ENCODE measurements around the gene TRIM45. TPM values are rescaled to one million over a fixed set of nuclear protein-coding genes. Genes with fewer than 3 reads are reported as not detected.
A peak's percentile ranks its signal among the peaks of the same experiment; 100 is the strongest.
"Not testable (repeated sequence)": the region's sequence is repeated elsewhere in the genome, so short reads cannot be mapped to it uniquely, and the experiment has no call there.

TRIM45 gene
- total RNA-seq, 1 donor from 2014 or later = 6.3 TPM

- Mint-ChIP-seq H3K4me3 (ENCODE audit: unreplicated experiment) (no peak overlapping the region), H3K27me3 (ENCODE audit: unreplicated experiment) (no peaks in the 10 kb centered on the region), H3K9me3 (ENCODE audit: unreplicated experiment) (no peaks in the 10 kb centered on the region), H3K4me1 (ENCODE audit: unreplicated experiment) (no peaks in the 10 kb centered on the region), H3K36me3 (ENCODE audit: unreplicated experiment) (peaks cover 22% of the 10 kb centered on the region), H3K27ac (ENCODE audit: unreplicated experiment) (no peak overlapping the region)
- DNase-seq (ENCODE audit: extremely low spot score, unreplicated experiment) = no peak
- TF ChIP-seq CTCF (IDR thresholded peaks at IDR 0.05) = no peak
Measured at GRCh38 chr1:117104986-117105385, 16.6 kb downstream of the TRIM45 start.

- H3K4me1 Mint-ChIP-seq (ENCODE audit: unreplicated experiment) = peaks cover 20% of the 10 kb centered on the region
- H3K9me3 Mint-ChIP-seq (ENCODE audit: unreplicated experiment) = not testable (repeated sequence)
Measured at GRCh38 chr1:117101858-117102257, 19.7 kb downstream of the TRIM45 start.

GRCh38 chr1:117101334-117101733, 20.2 kb downstream of the TRIM45 start:
- no peaks in the 10 kb centered on the region for H3K27me3 Mint-ChIP-seq (ENCODE audit: unreplicated experiment)

More at GRCh38 chr1:117101858-117102257, 19.7 kb downstream of the TRIM45 start:
- H3K36me3 Mint-ChIP-seq (ENCODE audit: unreplicated experiment); H3K4me3 Mint-ChIP-seq (ENCODE audit: unreplicated experiment); H3K27ac Mint-ChIP-seq (ENCODE audit: unreplicated experiment); DNase-seq (ENCODE audit: extremely low spot score, unreplicated experiment); H3K27me3 Mint-ChIP-seq (ENCODE audit: unreplicated experiment): not testable (repeated sequence)

GRCh38 chr1:117098287-117098890, 23.2 kb downstream of the TRIM45 start:
- no peaks in the 10 kb centered on the region for H3K9me3 Mint-ChIP-seq (ENCODE audit: unreplicated experiment)
- peaks cover 4% of the 10 kb centered on the region for H3K36me3 Mint-ChIP-seq (ENCODE audit: unreplicated experiment)
- no peaks in the 10 kb centered on the region for H3K27me3 Mint-ChIP-seq (ENCODE audit: unreplicated experiment)
- no peak for TF ChIP-seq CTCF (IDR thresholded peaks at IDR 0.05)
- peak overlapping the region; percentile 73 for H3K27ac Mint-ChIP-seq (ENCODE audit: unreplicated experiment)
- H3K4me3 Mint-ChIP-seq (ENCODE audit: unreplicated experiment) = no peak overlapping the region
- DNase-seq (ENCODE audit: extremely low spot score, unreplicated experiment) = no peak
- peaks cover 44% of the 10 kb centered on the region for H3K4me1 Mint-ChIP-seq (ENCODE audit: unreplicated experiment)

More at GRCh38 chr1:117101334-117101733, 20.2 kb downstream of the TRIM45 start:
- DNase-seq (ENCODE audit: extremely low spot score, unreplicated experiment) = no peak
- TF ChIP-seq CTCF (IDR thresholded peaks at IDR 0.05) = no peak
- peaks cover 4% of the 10 kb centered on the region for H3K36me3 Mint-ChIP-seq (ENCODE audit: unreplicated experiment)
- no peaks in the 10 kb centered on the region for H3K9me3 Mint-ChIP-seq (ENCODE audit: unreplicated experiment)
- no peak overlapping the region for H3K27ac Mint-ChIP-seq (ENCODE audit: unreplicated experiment)
- no peak overlapping the region for H3K4me3 Mint-ChIP-seq (ENCODE audit: unreplicated experiment)
- H3K4me1 Mint-ChIP-seq (ENCODE audit: unreplicated experiment) = peaks cover 24% of the 10 kb centered on the region

- Mint-ChIP-seq H3K36me3 (ENCODE audit: unreplicated experiment) (peaks cover 4% of the 10 kb centered on the region), H3K27me3 (ENCODE audit: unreplicated experiment) (no peaks in the 10 kb centered on the region), H3K4me3 (ENCODE audit: unreplicated experiment) (no peak overlapping the region), H3K4me1 (ENCODE audit: unreplicated experiment) (peaks cover 54% of the 10 kb centered on the region), H3K9me3 (ENCODE audit: unreplicated experiment) (no peaks in the 10 kb centered on the region), H3K27ac (ENCODE audit: unreplicated experiment) (peak overlapping the region; percentile 24)
- no peak for TF ChIP-seq CTCF (IDR thresholded peaks at IDR 0.05)
- DNase-seq (ENCODE audit: extremely low spot score, unreplicated experiment) = no peak
Measured at GRCh38 chr1:117097443-117097842, 24.1 kb downstream of the TRIM45 start.

Data from osteocyte (in vitro differentiated cells).